ENCODE data around the gene ZRSR2.
A peak's percentile ranks its signal among the peaks of the same experiment; 100 is the strongest.

- TF ChIP-seq POLR2A (IDR thresholded peaks at IDR 0.05; ENCODE audit: borderline replicate concordance, extremely low read depth, insufficient read depth, insufficient read length) = peak; percentile 75
- no peak for TF ChIP-seq REST (IDR thresholded peaks at IDR 0.05; ENCODE audit: low read depth)
- TF ChIP-seq CTCF (IDR thresholded peaks at IDR 0.05 in 2 of 3, conservative IDR thresholded peaks at IDR 0.05 in 1 of 3; ENCODE audit: borderline replicate concordance in 1 of 3, insufficient read depth in 1 of 3, low read depth in 2 of 3, low read length in 2 of 3) = no peak
- TF ChIP-seq MAX (IDR thresholded peaks at IDR 0.05) = peak; percentile 55; the same call in 1 of the 2 replicates
- TF ChIP-seq RAD21 (IDR thresholded peaks at IDR 0.05; ENCODE audit: low read depth) = no peak
- TF ChIP-seq EZH2 (IDR thresholded peaks at IDR 0.05) = no peak
These were observed at the start of gene ZRSR2 for GRCh38 chrX:15789979-15790768.

Measured in HCT116 (cell line).